H1 (cell line): ENCODE measurements around the gene PTPN21. TPM values are rescaled to one million over a fixed set of nuclear protein-coding genes. Genes with fewer than 3 reads are reported as not detected.

ENCODE experiments used
- CTCF ChIA-PET: fragments of 300-600 bp; sonication (Branson Sonifier 250); formaldehyde crosslinking; loops from one replicate; lab custom pipeline; 2021; ENCODE audit not compliant: partially characterized antibody; lab: Charles Lee
- POLR2A ChIA-PET: fragments of 300-600 bp; sonication (Branson Sonifier 250); formaldehyde crosslinking; loops from one replicate; lab custom pipeline; 2021; ENCODE audit warnings: inconsistent platforms; ENCODE audit not compliant: partially characterized antibody; lab: Charles Lee
- DNase-seq, 2 experiments: peaks; one replicate each; pipeline versions ENCODE4 v3.0.0 to v3.0.0-alpha.2; 2010 to 2022; ENCODE audit warnings: low spot score in 2 of 2, low read depth in 1 of 2, mixed read lengths in 1 of 2
- FAIRE-seq: peaks from 2 replicates; lab custom pipeline; 2011; peaks lifted over from hg19 to GRCh38; lab: Jason Lieb, UNC
- H2AFZ ChIP-seq: 2 replicates; pipeline ENCODE4 v1.8.1; 2012; ENCODE audit warnings: low read length, inconsistent platforms
- H2AK5ac ChIP-seq: 2 replicates; pipeline ENCODE4 v1.6.1; 2013; ENCODE audit warnings: low read depth, low read length
- H2BK120ac ChIP-seq: replicated peaks from 2 replicates; pipeline ENCODE3; 2013; ENCODE audit warnings: low read depth, low read length, inconsistent platforms
- H2BK12ac ChIP-seq: 2 replicates; pipeline ENCODE4 v1.6.1; 2013; ENCODE audit warnings: low read depth, low read length
- H2BK15ac ChIP-seq: 2 replicates; pipeline ENCODE4 v1.6.1; 2013; ENCODE audit warnings: low read length
- H2BK20ac ChIP-seq: 2 replicates; pipeline ENCODE4 v1.6.1; 2013; ENCODE audit warnings: low read length
- H2BK5ac ChIP-seq: 2 replicates; pipeline ENCODE4 v1.6.1; 2013; ENCODE audit warnings: low read depth, low read length
- H3K14ac ChIP-seq: 2 replicates; pipeline ENCODE4 v1.6.1; 2013; ENCODE audit warnings: inconsistent platforms; ENCODE audit not compliant: insufficient read length
- H3K18ac ChIP-seq: 2 replicates; pipeline ENCODE4 v1.6.1; 2013; ENCODE audit warnings: low read length; ENCODE audit errors: extremely low read depth
- H3K23ac ChIP-seq: 2 replicates; pipeline ENCODE4 v1.6.1; 2013; ENCODE audit warnings: inconsistent platforms; ENCODE audit not compliant: insufficient read length
- H3K23me2 ChIP-seq: 2 replicates; pipeline ENCODE4 v1.6.1; 2013; ENCODE audit warnings: low read depth, low read length
- H3K27ac ChIP-seq: 2 replicates; pipeline ENCODE4 v1.6.1; 2011; ENCODE audit warnings: low read depth, low read length, inconsistent platforms
- H3K27me3 ChIP-seq, 4 experiments: replicated peaks in 1 of 4; 1 replicate in 1 of 4; 2 replicates in 3 of 4; pipeline versions ENCODE4 v1.6.1 to v1.8.1; 2011 to 2013; ENCODE audit warnings: low read length in 3 of 4, mild to moderate bottlenecking in 3 of 4, inconsistent platforms in 2 of 4, mixed read lengths in 2 of 4, moderate library complexity in 1 of 4; ENCODE audit not compliant: control insufficient read depth in 3 of 4, insufficient read depth in 3 of 4; ENCODE audit errors: extremely low read depth in 1 of 4
- H3K36me3 ChIP-seq, 4 experiments: 2 replicates each; pipeline versions ENCODE4 v1.6.1 to v1.8.1; 2011 to 2013; ENCODE audit warnings: mild to moderate bottlenecking in 4 of 4, low read length in 3 of 4, moderate library complexity in 2 of 4, control low read depth in 1 of 4, inconsistent platforms in 1 of 4; ENCODE audit not compliant: insufficient read depth in 4 of 4, control insufficient read depth in 2 of 4
- H3K4ac ChIP-seq: replicated peaks from 2 replicates; pipeline ENCODE3; 2013; ENCODE audit warnings: low read length, low read depth, mixed read lengths, inconsistent platforms; ENCODE audit not compliant: insufficient read length
- H3K4me1 ChIP-seq, 4 experiments: replicated peaks in 1 of 4; 1 replicate in 1 of 4; 2 replicates in 3 of 4; pipeline versions ENCODE4 v1.6.1 to v1.8.1; 2011 to 2013; ENCODE audit warnings: low read length in 3 of 4, inconsistent platforms in 2 of 4, mixed read lengths in 1 of 4; ENCODE audit not compliant: insufficient read depth in 4 of 4, control insufficient read depth in 3 of 4
- H3K4me2 ChIP-seq, 2 experiments: 2 replicates each; pipeline versions ENCODE4 v1.6.1 to v1.8.1; 2011 to 2013; ENCODE audit warnings: low read depth in 2 of 2, low read length in 2 of 2, control low read depth in 1 of 2, inconsistent platforms in 1 of 2, mild to moderate bottlenecking in 1 of 2; ENCODE audit not compliant: insufficient read depth in 1 of 2
- H3K4me3 ChIP-seq, 4 experiments: fragments of 200-600, 300-600 bp in 1 of 4; sonication (generic), shearing (Covaris generic), sonication (Bioruptor Twin) in 1 of 4; 2 replicates each; pipeline versions ENCODE4 v1.5.1 to v1.8.1; 2011 to 2016; ENCODE audit warnings: low read length in 4 of 4, low read depth in 3 of 4, control low read depth in 2 of 4, inconsistent platforms in 2 of 4, mild to moderate bottlenecking in 2 of 4, mixed read lengths in 1 of 4, moderate library complexity in 1 of 4; ENCODE audit not compliant: insufficient read depth in 2 of 4; ENCODE audit errors: extremely low read depth in 1 of 4
- H3K56ac ChIP-seq: replicated peaks from 2 replicates; pipeline ENCODE3; 2013; ENCODE audit warnings: low read depth, mild to moderate bottlenecking, mixed read lengths, low read length, inconsistent platforms; ENCODE audit not compliant: insufficient read length
- H3K79me1 ChIP-seq: 2 replicates; pipeline ENCODE4 v1.6.1; 2013; ENCODE audit warnings: low read depth, low read length, control low read depth
- H3K79me2 ChIP-seq, 2 experiments: 2 replicates each; pipeline versions ENCODE4 v1.6.1 to v1.8.1; 2012 to 2013; ENCODE audit warnings: low read length in 2 of 2, mild to moderate bottlenecking in 2 of 2, inconsistent platforms in 1 of 2; ENCODE audit not compliant: insufficient read depth in 2 of 2, control insufficient read depth in 1 of 2
- H3K9ac ChIP-seq, 4 experiments: replicated peaks in 1 of 4; 1 replicate in 1 of 4; 2 replicates in 3 of 4; pipeline versions ENCODE4 v1.6.1 to v1.8.1; 2011 to 2013; ENCODE audit warnings: low read depth in 3 of 4, low read length in 3 of 4, control low read depth in 2 of 4, mild to moderate bottlenecking in 2 of 4, moderate library complexity in 2 of 4, inconsistent platforms in 1 of 4; ENCODE audit errors: extremely low read depth in 1 of 4
- H3K9me3 ChIP-seq, 2 experiments: 2 replicates each; pipeline versions ENCODE4 v1.6.1 to v1.8.1; 2012 to 2013; ENCODE audit warnings: mild to moderate bottlenecking in 2 of 2, moderate library complexity in 2 of 2, control low read depth in 1 of 2, inconsistent platforms in 1 of 2, low read depth in 1 of 2, low read length in 1 of 2, mixed read lengths in 1 of 2; ENCODE audit not compliant: insufficient read depth in 2 of 2
- H4K20me1 ChIP-seq, 2 experiments: replicated peaks in 1 of 2; 2 replicates each; pipeline versions ENCODE3 to v1.8.1; 2011 to 2013; ENCODE audit warnings: inconsistent platforms in 2 of 2, low read length in 2 of 2, mild to moderate bottlenecking in 1 of 2; ENCODE audit not compliant: insufficient read depth in 2 of 2, control insufficient read depth in 1 of 2
- H4K5ac ChIP-seq: 2 replicates; pipeline ENCODE4 v1.6.1; 2013; ENCODE audit warnings: low read length, low read depth, mixed read lengths, inconsistent platforms; ENCODE audit not compliant: insufficient read length
- H4K8ac ChIP-seq: 2 replicates; pipeline ENCODE4 v1.8.0; 2013; ENCODE audit warnings: mild to moderate bottlenecking, moderate library complexity, low read length, inconsistent platforms; ENCODE audit not compliant: insufficient read depth; ENCODE audit errors: extremely low read depth
- H4K91ac ChIP-seq: replicated peaks from 2 replicates; pipeline ENCODE3; 2013; ENCODE audit warnings: low read length, mixed read lengths, inconsistent platforms; ENCODE audit not compliant: insufficient read length
- CHD2 ChIP-seq: IDR thresholded peaks from 2 replicates; pipeline ENCODE4 v1.6.1; 2012; ENCODE audit warnings: low read length, improper control_type of control experiment
- WGBS, 2 experiments: shearing (Covaris generic) in 1 of 2; methylation state at CpG; one replicate each; pipeline versions ENCODE4 v1.1.6 to v1.1.7; 2013 to 2015; ENCODE audit warnings: low lambda C conversion rate in 2 of 2, mixed read lengths in 2 of 2, inconsistent platforms in 1 of 2, low coverage in 1 of 2, missing lambda C conversion rate in 1 of 2; ENCODE audit not compliant: insufficient replicate concordance in 2 of 2, insufficient coverage in 1 of 2, insufficient read length in 1 of 2; ENCODE audit errors: extremely low coverage in 1 of 2, missing lambda C conversion rate in 1 of 2; 5-methylcytosine and 5-hydroxymethylcytosine counted together
- polyA plus RNA-seq, 7 experiments: library from polyadenylated mRNA; depleted of rRNA in 3 of 7; stranded (reverse) in 5 of 7; unstranded in 2 of 7; fragments of >200 nt in 5 of 7; fragments of 200-250 nt in 2 of 7; gene quantifications; 1 replicate in 5 of 7; 2 replicates in 1 of 7; 4 replicates in 1 of 7; pipeline versions ENCODE4 v1.2.1 to v1.2.3, GENCODE V29; 2011 to 2013; ENCODE audit warnings: missing spikeins in 2 of 7, mixed read lengths in 2 of 7
- total RNA-seq: library from RNA; stranded (reverse); fragmentation: NEBNext Ultra II Directional; extraction: Animal tissue kit (Norgen Biotek cat#: 25700); gene quantifications from 2 replicates; pipeline ENCODE4 v1.2.1, GENCODE V29; 2021

The PTPN21 gene
- total and polyA plus RNA-seq, 2 of the 8 experiments (the other 6 are each of a cell fraction or from before 2014, with no cell fraction given): 6.5 to 16.1 TPM

DNA sequence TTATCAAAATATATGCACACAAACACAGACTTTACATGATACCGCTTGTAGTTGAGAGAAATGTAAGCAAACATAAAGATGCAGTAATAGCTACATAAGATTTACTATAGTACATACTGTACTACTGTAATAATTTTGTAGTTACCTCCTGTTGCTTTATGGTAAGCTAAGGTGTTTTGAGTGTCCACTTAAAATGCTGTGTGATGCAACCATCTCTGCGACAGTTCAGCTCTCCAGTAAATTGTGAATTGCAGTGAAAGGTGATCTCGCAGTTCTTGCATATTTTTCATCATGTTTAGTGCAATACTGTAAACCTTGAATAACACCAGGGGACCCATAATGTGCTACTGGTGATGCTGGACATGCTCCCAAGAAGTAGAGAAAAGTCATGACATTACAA is 29.6 kb upstream of the PTPN21 start:
- ChIA-PET CTCF (interaction anchor here (0.6 kb wide), 1 partner anchor 571 kb away, joined by 3 read pairs; no protein-coding TSS in a partner anchor), POLR2A (interaction anchor here (1.1 kb wide), 1 partner anchor 36 kb away, joined by 3 read pairs; no protein-coding TSS in a partner anchor)
- no peak overlapping the region for H3K18ac ChIP-seq
- H3K9ac ChIP-seq: no peak overlapping the region
- no peak overlapping the region for H4K91ac ChIP-seq
- H3K56ac ChIP-seq: no peak overlapping the region
- H3K79me2 ChIP-seq: no peaks in the 10 kb centered on the region
- no peak overlapping the region for H3K4me2 ChIP-seq
- H3K79me1 ChIP-seq: no peaks in the 10 kb centered on the region
- peaks cover 11 to 76% (median 30%) of the 10 kb centered on the region in 4 experiments; a peak in 7 of 8 replicates for H3K36me3 ChIP-seq
- no peak overlapping the region for H3K14ac ChIP-seq
- H3K4me1 ChIP-seq: no peaks in the 10 kb centered on the region
- no peak overlapping the region for H2BK15ac ChIP-seq
- H3K27me3 ChIP-seq: no peaks in the 10 kb centered on the region
- H3K4ac ChIP-seq: no peak overlapping the region
- 92% methylated on average over 3 of the region's 3 CpGs; no CpG with 5 or more reads in 1 of the 2 experiments for WGBS, 2 experiments
- H2BK20ac ChIP-seq: no peak overlapping the region
- H4K5ac ChIP-seq: no peak overlapping the region
- no peak overlapping the region for H2BK5ac ChIP-seq
- no peaks in the 10 kb centered on the region for H3K23me2 ChIP-seq
- H2AFZ ChIP-seq: no peak overlapping the region
- DNase-seq (no peak), FAIRE-seq (no peak)
- no peak overlapping the region for H2BK120ac ChIP-seq
- H4K8ac ChIP-seq: no peak overlapping the region
- no peak overlapping the region for H3K4me3 ChIP-seq
- H3K9me3 ChIP-seq: no peaks in the 10 kb centered on the region
- H3K23ac ChIP-seq: no peak overlapping the region
- TF ChIP-seq CHD2: no peak
- H4K20me1 ChIP-seq: peaks cover 0 to 3% of the 10 kb centered on the region in 2 experiments
- H2AK5ac ChIP-seq: no peak overlapping the region
- H2BK12ac ChIP-seq: no peak overlapping the region
- no peak overlapping the region for H3K27ac ChIP-seq
